Neutrophil (primary cell): ENCODE measurements around the gene BGLAP.

Source experiments
- H3K27ac ChIP-seq: fragments of 200-600 bp; sonication (generic); 2 replicates; pipeline ENCODE4 v1.5.1; 2016; ENCODE audit warnings: mild to moderate bottlenecking, moderate library complexity
- H3K27me3 ChIP-seq: fragments of 200-600 bp; sonication (generic); 2 replicates; pipeline ENCODE4 v1.6.0; 2016; ENCODE audit warnings: mild to moderate bottlenecking
- H3K36me3 ChIP-seq: fragments of 200-600 bp; sonication (generic); 2 replicates; pipeline ENCODE4 v1.5.1; 2017
- H3K4me1 ChIP-seq, 2 experiments: fragments of 200-600 bp in 1 of 2; sonication (generic) in 1 of 2; 1 replicate in 1 of 2; 2 replicates in 1 of 2; pipeline versions ENCODE4 v1.5.1 to v1.6.1; 2013 to 2016; ENCODE audit warnings: low read depth in 1 of 2, low read length in 1 of 2, mild to moderate bottlenecking in 1 of 2, moderate library complexity in 1 of 2; ENCODE audit not compliant: control insufficient read depth in 1 of 2, insufficient read depth in 1 of 2
- H3K4me3 ChIP-seq, 2 experiments: fragments of 200-600 bp in 1 of 2; sonication (generic) in 1 of 2; 1 replicate in 1 of 2; 2 replicates in 1 of 2; pipeline ENCODE4 v1.5.1; 2013 to 2016; ENCODE audit warnings: low read depth in 1 of 2, low read length in 1 of 2, mild to moderate bottlenecking in 1 of 2, moderate library complexity in 1 of 2
- H3K9me3 ChIP-seq: fragments of 200-600 bp; sonication (generic); 2 replicates; pipeline ENCODE4 v1.5.1; 2016
- TF ChIP-seq, protein P1 (sequence below): fragments of 200-600 bp; sonication (generic); IDR thresholded peaks from 2 replicates; pipeline ENCODE4 v1.5.1; 2016; ENCODE audit warnings: antibody characterized with exemption

BGLAP gene

GRCh38 chr1:156257711-156258110 lies 15.7 kb downstream of the BGLAP start:
- H3K4me1 ChIP-seq: no peaks in the 10 kb centered on the region
- no peaks in the 10 kb centered on the region for H3K9me3 ChIP-seq
- H3K4me3 ChIP-seq: no peak overlapping the region
- H3K27me3 ChIP-seq: no peaks in the 10 kb centered on the region
- peaks cover 100% of the 10 kb centered on the region for H3K36me3 ChIP-seq
- peak overlapping the region; percentile 31 for H3K27ac ChIP-seq
- TF ChIP-seq, protein P1, sequence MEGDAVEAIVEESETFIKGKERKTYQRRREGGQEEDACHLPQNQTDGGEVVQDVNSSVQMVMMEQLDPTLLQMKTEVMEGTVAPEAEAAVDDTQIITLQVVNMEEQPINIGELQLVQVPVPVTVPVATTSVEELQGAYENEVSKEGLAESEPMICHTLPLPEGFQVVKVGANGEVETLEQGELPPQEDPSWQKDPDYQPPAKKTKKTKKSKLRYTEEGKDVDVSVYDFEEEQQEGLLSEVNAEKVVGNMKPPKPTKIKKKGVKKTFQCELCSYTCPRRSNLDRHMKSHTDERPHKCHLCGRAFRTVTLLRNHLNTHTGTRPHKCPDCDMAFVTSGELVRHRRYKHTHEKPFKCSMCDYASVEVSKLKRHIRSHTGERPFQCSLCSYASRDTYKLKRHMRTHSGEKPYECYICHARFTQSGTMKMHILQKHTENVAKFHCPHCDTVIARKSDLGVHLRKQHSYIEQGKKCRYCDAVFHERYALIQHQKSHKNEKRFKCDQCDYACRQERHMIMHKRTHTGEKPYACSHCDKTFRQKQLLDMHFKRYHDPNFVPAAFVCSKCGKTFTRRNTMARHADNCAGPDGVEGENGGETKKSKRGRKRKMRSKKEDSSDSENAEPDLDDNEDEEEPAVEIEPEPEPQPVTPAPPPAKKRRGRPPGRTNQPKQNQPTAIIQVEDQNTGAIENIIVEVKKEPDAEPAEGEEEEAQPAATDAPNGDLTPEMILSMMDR: no peak

GRCh38 chr1:156258859-156259258 lies 16.9 kb downstream of the BGLAP start:
- Histone ChIP-seq H3K4me3 (no peak overlapping the region), H3K36me3 (peaks cover 100% of the 10 kb centered on the region), H3K9me3 (no peaks in the 10 kb centered on the region), H3K4me1 (no peaks in the 10 kb centered on the region), H3K27ac (no peak overlapping the region), H3K27me3 (no peaks in the 10 kb centered on the region)
- TF ChIP-seq, protein P1: no peak

DNA sequence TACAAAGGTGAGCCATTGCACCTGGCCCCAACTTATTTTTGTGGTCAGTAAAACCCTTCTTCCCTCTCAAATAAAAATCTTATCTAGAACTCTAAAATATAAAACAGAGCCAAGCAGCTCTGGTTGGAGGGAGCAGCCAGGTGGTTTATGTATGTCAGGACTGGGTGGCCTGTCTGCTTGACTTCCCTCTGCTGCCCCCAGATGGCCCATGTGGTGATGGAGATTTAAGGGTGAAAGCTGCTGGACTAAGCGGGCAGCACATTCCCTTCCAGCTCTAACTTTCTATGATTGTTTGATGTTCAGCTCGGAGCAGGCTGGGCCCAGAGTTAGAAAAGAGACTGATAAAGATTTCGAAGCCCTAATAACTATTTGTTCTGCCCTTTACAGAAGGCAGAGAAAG lies 17.8 kb downstream of the BGLAP start:
- Histone ChIP-seq H3K4me3 (no peak overlapping the region), H3K9me3 (no peaks in the 10 kb centered on the region), H3K27me3 (no peaks in the 10 kb centered on the region), H3K4me1 (no peaks in the 10 kb centered on the region), H3K27ac (no peak overlapping the region), H3K36me3 (peaks cover 99% of the 10 kb centered on the region)
- TF ChIP-seq, protein P1: no peak

DNA sequence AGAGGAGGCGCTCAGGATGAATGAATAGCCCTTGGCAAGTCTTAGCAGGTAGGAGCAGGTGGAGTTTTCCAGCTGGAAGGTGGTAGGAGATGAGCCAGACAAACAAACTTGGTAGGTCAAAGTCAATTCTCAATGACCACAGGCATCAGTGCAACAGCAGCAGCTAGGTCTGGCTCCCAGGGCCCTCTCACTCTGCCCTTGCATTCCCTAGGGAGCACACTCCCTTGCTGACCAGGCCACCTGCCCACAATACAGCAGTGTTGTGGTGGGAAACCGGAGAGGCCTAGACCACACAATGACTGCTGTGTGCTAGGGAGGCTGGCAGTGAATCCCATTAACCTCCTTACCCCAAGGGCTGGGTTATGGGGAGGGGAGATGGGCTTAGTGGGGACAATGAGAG lies 18.9 kb downstream of the BGLAP start:
- Histone ChIP-seq H3K4me3 (no peak overlapping the region), H3K36me3 (peaks cover 99% of the 10 kb centered on the region), H3K27ac (no peak overlapping the region), H3K4me1 (no peaks in the 10 kb centered on the region), H3K9me3 (no peaks in the 10 kb centered on the region), H3K27me3 (no peaks in the 10 kb centered on the region)
- TF ChIP-seq, protein P1: no peak

DNA sequence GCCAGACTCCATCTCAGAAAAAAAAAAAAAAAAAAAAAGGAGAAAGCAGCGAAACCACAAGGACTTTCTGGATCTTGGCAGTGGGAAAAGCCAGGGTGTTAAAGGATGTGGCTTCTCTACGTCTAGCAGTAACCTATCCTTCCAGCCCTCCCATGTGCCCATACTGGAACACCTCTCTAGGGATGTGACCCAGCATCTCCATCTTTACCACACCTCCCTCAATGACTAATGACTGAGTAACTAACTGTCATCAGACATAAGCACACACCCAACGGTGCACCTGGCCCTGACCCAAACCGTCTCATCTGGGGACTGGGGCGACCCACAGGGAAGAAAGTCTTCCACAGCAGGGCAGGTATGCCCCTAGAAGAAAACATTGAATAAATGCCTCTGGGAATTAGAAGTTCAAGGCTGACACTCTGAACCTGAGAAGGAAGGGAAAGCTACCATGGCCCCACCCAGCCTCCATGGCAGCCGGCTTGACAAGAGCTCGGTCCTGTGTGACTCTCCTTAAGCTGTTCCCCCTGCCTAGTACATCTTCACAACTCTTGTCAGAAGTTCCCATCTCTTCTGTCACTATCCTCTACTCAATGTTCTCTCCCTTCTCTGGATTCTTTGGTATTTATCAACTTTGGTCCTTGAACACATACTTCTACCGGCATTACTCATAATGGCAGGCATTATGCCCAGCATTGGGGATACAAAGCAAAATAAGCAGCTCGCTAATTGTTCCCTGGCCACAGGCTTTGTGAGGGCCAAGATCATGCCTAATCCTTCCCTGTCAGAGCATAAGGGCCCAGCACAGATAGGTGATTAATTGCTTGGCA lies 20.7 kb downstream of the BGLAP start:
- H3K4me3 ChIP-seq: no peak overlapping the region
- no peak overlapping the region for H3K27ac ChIP-seq
- TF ChIP-seq, protein P1: no peak
- H3K36me3 ChIP-seq: peaks cover 99% of the 10 kb centered on the region
- no peaks in the 10 kb centered on the region for H3K4me1 ChIP-seq
- no peaks in the 10 kb centered on the region for H3K27me3 ChIP-seq
- H3K9me3 ChIP-seq: no peaks in the 10 kb centered on the region
